ENCODE results near the gene FAM83B.

The FAM83B gene

DNA sequence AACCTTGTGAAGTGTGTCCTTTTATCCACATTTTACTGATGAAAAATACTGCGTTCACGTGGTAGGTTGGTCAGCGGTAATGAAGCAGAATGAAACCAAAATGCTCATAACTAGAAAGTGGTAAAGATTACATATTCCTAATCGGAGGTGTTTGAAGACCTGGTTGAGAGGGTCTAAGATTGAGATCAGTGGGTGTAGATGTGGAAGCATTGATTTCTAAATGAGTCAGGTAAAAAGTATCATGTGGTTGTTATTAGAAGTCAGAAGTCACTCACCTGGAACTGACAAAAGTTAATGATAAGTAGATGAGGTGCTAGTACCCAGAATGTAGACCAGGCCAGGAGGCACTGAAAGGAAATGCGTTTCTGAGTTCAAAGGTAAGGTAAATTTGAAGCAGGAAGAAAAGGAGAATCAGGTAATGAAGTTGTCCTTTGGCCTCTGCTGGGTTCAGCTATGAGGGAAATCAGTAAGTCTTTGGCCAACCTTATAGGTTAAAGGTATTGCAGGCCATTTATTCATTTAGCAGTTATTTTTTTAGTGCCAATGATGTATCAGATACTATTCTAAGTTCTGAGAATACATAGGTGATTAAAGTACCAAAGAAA lies 31.2 kb downstream of the FAM83B start:
- H2AFZ ChIP-seq (ENCODE audit: low read depth, low read length, severe bottlenecking), result no peak overlapping the region
- no peaks in the 10 kb centered on the region for H3K9me3 ChIP-seq (ENCODE audit: insufficient read depth, low read length)
- no peaks in the 10 kb centered on the region for H3K27me3 ChIP-seq (ENCODE audit: low read length)
- no peaks in the 10 kb centered on the region for H4K20me1 ChIP-seq (ENCODE audit: low read depth, low read length)
- no peak overlapping the region for H3K9ac ChIP-seq (ENCODE audit: low read length)
- TF ChIP-seq, protein P1, sequence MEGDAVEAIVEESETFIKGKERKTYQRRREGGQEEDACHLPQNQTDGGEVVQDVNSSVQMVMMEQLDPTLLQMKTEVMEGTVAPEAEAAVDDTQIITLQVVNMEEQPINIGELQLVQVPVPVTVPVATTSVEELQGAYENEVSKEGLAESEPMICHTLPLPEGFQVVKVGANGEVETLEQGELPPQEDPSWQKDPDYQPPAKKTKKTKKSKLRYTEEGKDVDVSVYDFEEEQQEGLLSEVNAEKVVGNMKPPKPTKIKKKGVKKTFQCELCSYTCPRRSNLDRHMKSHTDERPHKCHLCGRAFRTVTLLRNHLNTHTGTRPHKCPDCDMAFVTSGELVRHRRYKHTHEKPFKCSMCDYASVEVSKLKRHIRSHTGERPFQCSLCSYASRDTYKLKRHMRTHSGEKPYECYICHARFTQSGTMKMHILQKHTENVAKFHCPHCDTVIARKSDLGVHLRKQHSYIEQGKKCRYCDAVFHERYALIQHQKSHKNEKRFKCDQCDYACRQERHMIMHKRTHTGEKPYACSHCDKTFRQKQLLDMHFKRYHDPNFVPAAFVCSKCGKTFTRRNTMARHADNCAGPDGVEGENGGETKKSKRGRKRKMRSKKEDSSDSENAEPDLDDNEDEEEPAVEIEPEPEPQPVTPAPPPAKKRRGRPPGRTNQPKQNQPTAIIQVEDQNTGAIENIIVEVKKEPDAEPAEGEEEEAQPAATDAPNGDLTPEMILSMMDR (IDR thresholded peaks at IDR 0.05; ENCODE audit: insufficient read depth, low read length, poor library complexity, severe bottlenecking), result no peak
- no peak for TF ChIP-seq EZH2phosphoT487 (conservative IDR thresholded peaks at IDR 0.05; ENCODE audit: low read length)
- H3K27ac ChIP-seq (ENCODE audit: low read depth, low read length), result no peak overlapping the region
- no peaks in the 10 kb centered on the region for H3K9me2 ChIP-seq (replicated peaks; ENCODE audit: insufficient read depth, low read length)
- no peaks in the 10 kb centered on the region for H3K79me2 ChIP-seq (ENCODE audit: insufficient read depth, low read length)
- H3K4me2 ChIP-seq (ENCODE audit: low read depth, low read length, poor library complexity, severe bottlenecking), result no peak overlapping the region
- H3F3A ChIP-seq (ENCODE audit: insufficient read depth), result no peaks in the 10 kb centered on the region
- H3K4me3 ChIP-seq (ENCODE audit: insufficient read depth, low read length, poor library complexity, severe bottlenecking), result no peak overlapping the region
- no peaks in the 10 kb centered on the region for H3K36me3 ChIP-seq (ENCODE audit: low read length)

GRCh38 chr6:54878718-54879117 lies 32.1 kb downstream of the FAM83B start:
- Histone ChIP-seq H3K9ac (ENCODE audit: low read length) (no peak overlapping the region), H4K20me1 (ENCODE audit: low read depth, low read length) (no peaks in the 10 kb centered on the region), H3K36me3 (ENCODE audit: low read length) (no peaks in the 10 kb centered on the region), H3F3A (ENCODE audit: insufficient read depth) (no peaks in the 10 kb centered on the region), H3K27me3 (ENCODE audit: low read length) (no peaks in the 10 kb centered on the region), H3K4me3 (ENCODE audit: insufficient read depth, low read length, poor library complexity, severe bottlenecking) (no peak overlapping the region), H2AFZ (ENCODE audit: low read depth, low read length, severe bottlenecking) (no peak overlapping the region), H3K4me2 (ENCODE audit: low read depth, low read length, poor library complexity, severe bottlenecking) (no peak overlapping the region), H3K27ac (ENCODE audit: low read depth, low read length) (no peak overlapping the region), H3K79me2 (ENCODE audit: insufficient read depth, low read length) (no peaks in the 10 kb centered on the region), H3K9me2 (replicated peaks; ENCODE audit: insufficient read depth, low read length) (no peaks in the 10 kb centered on the region), H3K9me3 (ENCODE audit: insufficient read depth, low read length) (no peaks in the 10 kb centered on the region)
- TF ChIP-seq EZH2phosphoT487 (conservative IDR thresholded peaks at IDR 0.05; ENCODE audit: low read length), result no peak
- TF ChIP-seq, protein P1 (IDR thresholded peaks at IDR 0.05; ENCODE audit: insufficient read depth, low read length, poor library complexity, severe bottlenecking), result no peak

DNA sequence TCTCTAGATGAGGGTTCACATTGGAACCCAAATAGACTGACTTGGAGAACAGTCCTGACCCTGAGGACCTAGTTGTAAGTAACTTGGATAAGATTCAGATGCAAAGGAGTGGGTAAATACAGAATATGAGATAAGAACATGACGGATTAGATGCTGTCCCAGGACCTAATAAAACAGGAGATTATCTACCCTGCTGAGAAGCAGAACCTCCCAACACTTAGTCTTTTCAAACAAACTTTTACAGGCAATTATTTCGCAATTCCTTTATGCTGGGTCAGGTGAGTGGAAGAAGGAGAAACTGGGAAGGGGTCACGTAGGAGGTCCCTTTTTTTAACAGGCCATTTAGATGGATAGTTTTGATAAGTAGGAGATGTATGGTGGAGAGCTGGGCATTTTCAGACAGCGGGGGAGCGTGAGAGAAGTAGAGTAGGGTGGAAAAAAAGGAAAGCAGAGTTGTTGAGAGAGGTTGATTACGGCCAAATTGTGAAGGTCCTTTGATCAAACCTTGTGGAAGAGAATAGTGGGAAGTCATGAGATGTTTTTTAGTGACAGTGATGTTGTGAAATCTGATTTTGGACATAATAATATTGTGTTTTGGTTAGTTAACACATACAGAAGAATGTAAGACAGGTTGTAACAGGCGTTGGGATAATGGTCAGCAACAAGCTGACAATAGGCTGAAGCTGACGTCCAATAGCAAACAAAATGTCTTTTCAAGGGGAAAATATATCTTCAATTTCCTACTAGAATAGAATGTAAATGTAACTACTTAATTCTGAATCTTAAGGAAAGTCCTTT lies 32.8 kb downstream of the FAM83B start:
- Histone ChIP-seq H3K27ac (ENCODE audit: low read depth, low read length) (no peak overlapping the region), H3K4me3 (ENCODE audit: insufficient read depth, low read length, poor library complexity, severe bottlenecking) (no peak overlapping the region), H3F3A (ENCODE audit: insufficient read depth) (no peaks in the 10 kb centered on the region), H3K9me2 (replicated peaks; ENCODE audit: insufficient read depth, low read length) (no peaks in the 10 kb centered on the region), H3K9me3 (ENCODE audit: insufficient read depth, low read length) (no peaks in the 10 kb centered on the region), H3K4me2 (ENCODE audit: low read depth, low read length, poor library complexity, severe bottlenecking) (no peak overlapping the region), H3K9ac (ENCODE audit: low read length) (no peak overlapping the region), H3K79me2 (ENCODE audit: insufficient read depth, low read length) (no peaks in the 10 kb centered on the region), H3K27me3 (ENCODE audit: low read length) (no peaks in the 10 kb centered on the region), H3K36me3 (ENCODE audit: low read length) (no peaks in the 10 kb centered on the region), H4K20me1 (ENCODE audit: low read depth, low read length) (no peaks in the 10 kb centered on the region), H2AFZ (ENCODE audit: low read depth, low read length, severe bottlenecking) (no peak overlapping the region)
- TF ChIP-seq, protein P1 (IDR thresholded peaks at IDR 0.05; ENCODE audit: insufficient read depth, low read length, poor library complexity, severe bottlenecking), result no peak
- no peak for TF ChIP-seq EZH2phosphoT487 (conservative IDR thresholded peaks at IDR 0.05; ENCODE audit: low read length)

Measured in SU-DHL-6 (cell line).